Cardiac septum (tissue), 1 donor: Measurements from ENCODE around the gene SOX4. TPM values are rescaled to one million over a fixed set of nuclear protein-coding genes. Genes with fewer than 3 reads are reported as not detected.
A peak's percentile ranks its signal among the peaks of the same experiment; 100 is the strongest.

Experiments
- DNase-seq: peaks from one replicate; pipeline ENCODE4 v3.0.0-alpha.2; 2020; ENCODE audit warnings: low spot score
- intact Hi-C: fragments of 100-400 bp; cut with DNase I; formaldehyde crosslinking; loops from one replicate; pipeline ENCODE4 v1.14.0; 2022
- total RNA-seq: library from RNA; stranded (reverse); fragmentation: NEBNext Ultra II Directional; extraction: Animal tissue kit (Norgen Biotek cat#: 25700); gene quantifications from one replicate; pipeline ENCODE4 v1.2.1, GENCODE V29; 2021
- donor health status: DM: no; HTN: no; CAD: no.

SOX4 gene
- total RNA-seq, 1 donor from 2014 or later, result 9.8 TPM

DNA sequence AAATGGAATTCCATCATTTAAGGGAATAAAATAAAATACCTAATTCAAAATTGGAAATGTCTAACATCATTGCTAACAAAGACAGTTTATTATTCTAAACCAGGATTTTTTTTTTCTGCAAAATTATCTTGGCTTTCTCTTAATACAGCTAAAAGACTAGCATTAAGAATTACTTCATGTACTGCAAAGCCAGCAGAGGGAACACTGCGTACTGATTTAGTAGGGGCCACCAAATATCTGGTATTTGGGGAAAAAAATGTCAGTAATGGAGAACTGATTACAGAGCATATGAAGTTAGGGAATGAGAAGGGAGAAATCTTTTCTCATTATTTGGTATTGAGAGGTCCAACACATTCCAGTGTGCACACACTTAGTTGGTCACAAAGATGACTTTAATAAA lies 3.2 kb upstream of the SOX4 start:
- intact Hi-C loops, result no loop called here
- DNase-seq, result no peak

DNA sequence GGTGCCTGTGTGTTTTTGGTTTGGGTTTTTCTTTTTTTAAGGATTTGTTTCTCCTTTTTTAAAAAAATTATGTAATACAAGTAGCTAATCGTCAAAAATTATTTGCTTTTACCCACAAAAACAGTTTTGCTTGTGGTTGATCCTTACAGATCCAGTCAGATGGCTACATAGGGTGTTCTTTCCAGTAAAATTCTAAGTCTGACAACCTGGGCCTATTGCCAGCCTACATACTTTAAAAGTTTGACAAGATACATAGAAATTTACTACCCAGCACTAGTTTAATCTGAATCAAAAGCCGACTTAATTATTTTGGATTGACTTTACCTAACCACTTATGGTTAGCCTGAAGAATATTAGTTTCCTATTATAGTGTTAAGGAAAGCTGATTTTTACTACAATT lies 2.1 kb upstream of the SOX4 start:
- intact Hi-C loops, result no loop called here
- no peak for DNase-seq

DNA sequence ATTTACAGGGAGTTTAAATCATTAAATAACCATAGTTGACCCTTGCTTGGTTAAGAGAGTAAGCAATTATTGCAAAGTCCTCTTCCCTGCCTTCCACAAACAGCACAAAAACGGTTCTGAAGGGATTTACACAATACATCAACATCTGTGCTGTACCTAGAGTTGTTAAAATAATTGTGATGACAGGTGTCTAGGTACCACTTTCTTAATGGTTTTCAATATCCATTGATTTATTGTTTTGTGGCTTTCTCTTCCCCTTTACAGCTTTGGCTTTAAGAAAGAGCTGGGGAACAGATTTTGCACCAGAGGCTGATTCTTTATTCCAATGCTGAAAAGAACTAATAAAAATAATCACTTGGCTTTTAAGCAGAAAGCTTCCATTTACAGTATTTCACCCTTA lies 598 bp upstream of the SOX4 start:
- intact Hi-C loops, result no loop called here
- no peak for DNase-seq

DNA sequence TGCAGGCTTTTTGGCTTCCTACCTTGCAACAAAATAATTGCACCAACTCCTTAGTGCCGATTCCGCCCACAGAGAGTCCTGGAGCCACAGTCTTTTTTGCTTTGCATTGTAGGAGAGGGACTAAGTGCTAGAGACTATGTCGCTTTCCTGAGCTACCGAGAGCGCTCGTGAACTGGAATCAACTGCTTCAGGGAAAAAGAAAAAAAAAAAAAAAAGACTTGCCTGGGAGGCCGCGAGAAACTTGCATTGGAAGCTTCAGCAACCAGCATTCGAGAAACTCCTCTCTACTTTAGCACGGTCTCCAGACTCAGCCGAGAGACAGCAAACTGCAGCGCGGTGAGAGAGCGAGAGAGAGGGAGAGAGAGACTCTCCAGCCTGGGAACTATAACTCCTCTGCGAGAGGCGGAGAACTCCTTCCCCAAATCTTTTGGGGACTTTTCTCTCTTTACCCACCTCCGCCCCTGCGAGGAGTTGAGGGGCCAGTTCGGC lies 420 bp downstream of the SOX4 start:
- intact Hi-C loops, result loop anchor here (2.0 kb wide), 1 partner anchor 73 kb away; no protein-coding TSS in a partner anchor
- no peak for DNase-seq

DNA sequence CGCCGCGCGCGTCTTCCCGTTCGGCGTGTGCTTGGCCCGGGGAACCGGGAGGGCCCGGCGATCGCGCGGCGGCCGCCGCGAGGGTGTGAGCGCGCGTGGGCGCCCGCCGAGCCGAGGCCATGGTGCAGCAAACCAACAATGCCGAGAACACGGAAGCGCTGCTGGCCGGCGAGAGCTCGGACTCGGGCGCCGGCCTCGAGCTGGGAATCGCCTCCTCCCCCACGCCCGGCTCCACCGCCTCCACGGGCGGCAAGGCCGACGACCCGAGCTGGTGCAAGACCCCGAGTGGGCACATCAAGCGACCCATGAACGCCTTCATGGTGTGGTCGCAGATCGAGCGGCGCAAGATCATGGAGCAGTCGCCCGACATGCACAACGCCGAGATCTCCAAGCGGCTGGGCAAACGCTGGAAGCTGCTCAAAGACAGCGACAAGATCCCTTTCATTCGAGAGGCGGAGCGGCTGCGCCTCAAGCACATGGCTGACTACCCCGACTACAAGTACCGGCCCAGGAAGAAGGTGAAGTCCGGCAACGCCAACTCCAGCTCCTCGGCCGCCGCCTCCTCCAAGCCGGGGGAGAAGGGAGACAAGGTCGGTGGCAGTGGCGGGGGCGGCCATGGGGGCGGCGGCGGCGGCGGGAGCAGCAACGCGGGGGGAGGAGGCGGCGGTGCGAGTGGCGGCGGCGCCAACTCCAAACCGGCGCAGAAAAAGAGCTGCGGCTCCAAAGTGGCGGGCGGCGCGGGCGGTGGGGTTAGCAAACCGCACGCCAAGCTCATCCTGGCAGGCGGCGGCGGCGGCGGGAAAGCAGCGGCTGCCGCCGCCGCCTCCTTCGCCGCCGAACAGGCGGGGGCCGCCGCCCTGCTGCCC lies 1.1 kb downstream of the SOX4 start:
- peak; percentile 84 for DNase-seq
- intact Hi-C loops, result loop anchor here (2.0 to 5.0 kb wide), 6 partner anchors 72 to 1233 kb away; no protein-coding TSS in a partner anchor

DNA sequence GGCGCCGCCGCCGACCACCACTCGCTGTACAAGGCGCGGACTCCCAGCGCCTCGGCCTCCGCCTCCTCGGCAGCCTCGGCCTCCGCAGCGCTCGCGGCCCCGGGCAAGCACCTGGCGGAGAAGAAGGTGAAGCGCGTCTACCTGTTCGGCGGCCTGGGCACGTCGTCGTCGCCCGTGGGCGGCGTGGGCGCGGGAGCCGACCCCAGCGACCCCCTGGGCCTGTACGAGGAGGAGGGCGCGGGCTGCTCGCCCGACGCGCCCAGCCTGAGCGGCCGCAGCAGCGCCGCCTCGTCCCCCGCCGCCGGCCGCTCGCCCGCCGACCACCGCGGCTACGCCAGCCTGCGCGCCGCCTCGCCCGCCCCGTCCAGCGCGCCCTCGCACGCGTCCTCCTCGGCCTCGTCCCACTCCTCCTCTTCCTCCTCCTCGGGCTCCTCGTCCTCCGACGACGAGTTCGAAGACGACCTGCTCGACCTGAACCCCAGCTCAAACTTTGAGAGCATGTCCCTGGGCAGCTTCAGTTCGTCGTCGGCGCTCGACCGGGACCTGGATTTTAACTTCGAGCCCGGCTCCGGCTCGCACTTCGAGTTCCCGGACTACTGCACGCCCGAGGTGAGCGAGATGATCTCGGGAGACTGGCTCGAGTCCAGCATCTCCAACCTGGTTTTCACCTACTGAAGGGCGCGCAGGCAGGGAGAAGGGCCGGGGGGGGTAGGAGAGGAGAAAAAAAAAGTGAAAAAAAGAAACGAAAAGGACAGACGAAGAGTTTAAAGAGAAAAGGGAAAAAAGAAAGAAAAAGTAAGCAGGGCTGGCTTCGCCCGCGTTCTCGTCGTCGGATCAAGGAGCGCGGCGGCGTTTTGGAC lies 2.0 kb downstream of the SOX4 start:
- intact Hi-C loops, result loop anchor here (2.0 to 5.0 kb wide), 6 partner anchors 71 to 1232 kb away; no protein-coding TSS in a partner anchor
- DNase-seq, result peak; percentile 80

DNA sequence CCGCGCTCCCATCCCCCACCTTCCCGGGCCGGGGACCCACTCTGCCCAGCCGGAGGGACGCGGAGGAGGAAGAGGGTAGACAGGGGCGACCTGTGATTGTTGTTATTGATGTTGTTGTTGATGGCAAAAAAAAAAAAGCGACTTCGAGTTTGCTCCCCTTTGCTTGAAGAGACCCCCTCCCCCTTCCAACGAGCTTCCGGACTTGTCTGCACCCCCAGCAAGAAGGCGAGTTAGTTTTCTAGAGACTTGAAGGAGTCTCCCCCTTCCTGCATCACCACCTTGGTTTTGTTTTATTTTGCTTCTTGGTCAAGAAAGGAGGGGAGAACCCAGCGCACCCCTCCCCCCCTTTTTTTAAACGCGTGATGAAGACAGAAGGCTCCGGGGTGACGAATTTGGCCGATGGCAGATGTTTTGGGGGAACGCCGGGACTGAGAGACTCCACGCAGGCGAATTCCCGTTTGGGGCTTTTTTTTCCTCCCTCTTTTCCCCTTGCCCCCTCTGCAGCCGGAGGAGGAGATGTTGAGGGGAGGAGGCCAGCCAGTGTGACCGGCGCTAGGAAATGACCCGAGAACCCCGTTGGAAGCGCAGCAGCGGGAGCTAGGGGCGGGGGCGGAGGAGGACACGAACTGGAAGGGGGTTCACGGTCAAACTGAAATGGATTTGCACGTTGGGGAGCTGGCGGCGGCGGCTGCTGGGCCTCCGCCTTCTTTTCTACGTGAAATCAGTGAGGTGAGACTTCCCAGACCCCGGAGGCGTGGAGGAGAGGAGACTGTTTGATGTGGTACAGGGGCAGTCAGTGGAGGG lies 2.8 kb downstream of the SOX4 start:
- DNase-seq, result peak; percentile 76
- intact Hi-C loops, result loop anchor here (5.0 kb wide), 5 partner anchors 211 to 1231 kb away; no protein-coding TSS in a partner anchor

DNA sequence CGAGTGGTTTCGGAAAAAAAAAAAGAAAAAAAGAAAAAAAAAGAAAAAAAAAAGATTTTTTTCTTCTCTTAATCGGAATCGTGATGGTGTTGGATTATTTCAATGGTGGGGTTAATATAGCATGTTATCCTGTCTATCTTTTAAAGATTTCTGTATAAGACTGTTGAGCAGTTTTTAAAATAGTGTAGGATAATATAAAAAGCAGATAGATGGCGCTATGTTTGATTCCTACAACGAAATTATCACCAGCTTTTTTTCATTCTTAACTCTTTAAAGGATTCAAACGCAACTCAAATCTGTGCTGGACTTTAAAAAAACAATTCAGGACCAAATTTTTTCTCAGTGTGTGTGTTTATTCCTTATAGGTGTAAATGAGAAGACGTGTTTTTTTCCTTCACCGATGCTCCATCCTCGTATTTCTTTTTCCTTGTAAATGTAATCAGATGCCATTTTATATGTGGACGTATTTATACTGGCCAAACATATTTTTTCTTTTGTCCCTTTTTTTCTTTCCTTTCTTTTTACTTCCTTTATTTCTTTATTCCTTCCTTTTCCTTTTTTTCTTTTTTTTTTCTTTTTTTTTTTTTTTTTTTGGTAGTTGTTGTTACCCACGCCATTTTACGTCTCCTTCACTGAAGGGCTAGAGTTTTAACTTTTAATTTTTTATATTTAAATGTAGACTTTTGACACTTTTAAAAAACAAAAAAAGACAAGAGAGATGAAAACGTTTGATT lies 3.6 kb downstream of the SOX4 start:
- no peak for DNase-seq
- intact Hi-C loops, result loop anchor here (5.0 kb wide), 5 partner anchors 210 to 1230 kb away; no protein-coding TSS in a partner anchor

DNA sequence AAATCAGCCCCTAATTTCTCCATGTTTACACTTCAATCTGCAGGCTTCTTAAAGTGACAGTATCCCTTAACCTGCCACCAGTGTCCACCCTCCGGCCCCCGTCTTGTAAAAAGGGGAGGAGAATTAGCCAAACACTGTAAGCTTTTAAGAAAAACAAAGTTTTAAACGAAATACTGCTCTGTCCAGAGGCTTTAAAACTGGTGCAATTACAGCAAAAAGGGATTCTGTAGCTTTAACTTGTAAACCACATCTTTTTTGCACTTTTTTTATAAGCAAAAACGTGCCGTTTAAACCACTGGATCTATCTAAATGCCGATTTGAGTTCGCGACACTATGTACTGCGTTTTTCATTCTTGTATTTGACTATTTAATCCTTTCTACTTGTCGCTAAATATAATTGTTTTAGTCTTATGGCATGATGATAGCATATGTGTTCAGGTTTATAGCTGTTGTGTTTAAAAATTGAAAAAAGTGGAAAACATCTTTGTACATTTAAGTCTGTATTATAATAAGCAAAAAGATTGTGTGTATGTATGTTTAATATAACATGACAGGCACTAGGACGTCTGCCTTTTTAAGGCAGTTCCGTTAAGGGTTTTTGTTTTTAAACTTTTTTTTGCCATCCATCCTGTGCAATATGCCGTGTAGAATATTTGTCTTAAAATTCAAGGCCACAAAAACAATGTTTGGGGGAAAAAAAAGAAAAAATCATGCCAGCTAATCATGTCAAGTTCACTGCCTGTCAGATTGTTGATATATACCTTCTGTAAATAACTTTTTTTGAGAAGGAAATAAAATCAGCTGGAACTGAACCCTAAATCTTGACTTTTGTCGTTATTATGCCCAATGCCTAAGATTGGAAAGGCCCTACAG lies 4.5 kb downstream of the SOX4 start:
- no peak for DNase-seq

DNA sequence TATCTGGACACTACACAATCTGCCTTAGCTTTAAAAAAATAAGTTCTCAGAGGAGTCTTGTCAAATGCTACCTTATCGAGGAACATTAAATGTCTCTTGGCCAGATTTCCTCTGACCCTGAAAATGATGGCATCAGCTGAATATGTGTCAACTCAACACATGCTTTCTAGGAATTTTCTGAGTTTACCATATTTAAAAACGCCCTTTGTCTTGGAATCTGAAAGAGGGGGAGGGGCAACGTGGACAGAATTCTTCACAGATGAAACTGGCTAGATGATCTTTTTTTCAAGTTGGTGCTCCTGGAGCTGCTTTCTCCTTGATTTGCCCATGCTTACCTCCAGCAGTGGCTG lies 5.1 kb downstream of the SOX4 start:
- DNase-seq, result no peak

More for the DNA sequence above, 4.5 kb downstream of the SOX4 start:
- intact Hi-C loops, result loop anchor here (5.0 kb wide), 5 partner anchors 209 to 1229 kb away; no protein-coding TSS in a partner anchor

DNA sequence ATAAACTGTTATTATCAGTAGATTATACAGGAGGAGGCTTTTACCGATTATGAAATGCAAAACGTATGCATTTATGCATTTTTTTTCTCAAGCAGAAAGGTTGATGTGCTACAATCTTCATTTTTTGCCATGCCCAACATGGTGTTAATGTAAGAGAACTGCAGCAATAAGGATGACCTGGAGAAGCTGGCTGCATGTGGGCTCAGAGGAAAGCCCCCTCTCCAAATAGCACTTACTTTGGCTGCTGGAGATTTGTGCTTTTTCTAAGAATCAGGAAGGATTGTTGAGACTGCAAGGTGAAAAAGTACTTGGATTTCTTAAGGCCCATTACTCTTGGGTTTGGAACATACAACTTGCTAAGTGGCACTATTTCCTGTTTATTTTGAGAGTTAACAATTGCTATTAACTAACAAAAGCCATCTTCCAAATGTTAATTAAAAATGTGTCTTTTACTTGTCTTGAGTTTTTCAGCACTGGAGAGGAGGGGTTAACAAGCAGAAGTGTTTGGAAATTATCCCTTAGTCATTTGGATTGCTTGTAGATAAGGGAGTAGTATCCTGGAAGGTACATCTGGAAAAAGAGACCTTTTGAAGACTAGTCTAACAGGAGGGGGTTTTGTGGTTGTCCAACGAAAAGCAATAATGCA lies 5.6 kb downstream of the SOX4 start:
- no peak for DNase-seq
- intact Hi-C loops, result loop anchor here (5.0 kb wide), 5 partner anchors 208 to 1228 kb away; no protein-coding TSS in a partner anchor

More for the DNA sequence above, 5.1 kb downstream of the SOX4 start:
- intact Hi-C loops, result loop anchor here (5.0 kb wide), 5 partner anchors 209 to 1229 kb away; no protein-coding TSS in a partner anchor

DNA sequence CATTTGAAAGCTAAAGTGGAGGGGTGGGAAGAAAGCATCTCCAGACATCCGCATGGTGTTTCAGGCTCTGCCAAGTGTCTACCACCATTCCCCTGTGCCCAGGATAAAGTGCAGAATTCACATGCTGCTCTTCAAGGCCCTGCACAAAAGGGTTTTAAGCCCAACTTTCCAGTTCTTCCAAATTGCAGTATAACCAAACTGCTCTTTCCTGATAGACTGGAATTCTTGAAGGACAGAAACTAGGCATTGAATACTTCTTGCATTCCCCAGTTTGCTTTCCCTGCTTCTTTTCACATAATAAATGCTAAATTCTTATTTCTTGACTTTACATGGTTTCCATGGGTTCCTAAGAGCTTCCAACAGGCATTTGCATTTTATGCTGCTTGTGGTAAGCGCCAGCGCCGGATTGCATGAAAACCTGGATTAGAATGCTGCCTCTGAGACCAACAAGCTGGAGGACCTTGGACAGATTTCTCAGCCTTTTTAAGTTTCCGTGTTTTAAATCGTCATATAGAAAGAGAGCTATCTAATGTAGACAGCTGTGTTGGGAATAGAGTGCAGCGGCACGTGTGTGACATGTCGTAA lies 7.9 kb downstream of the SOX4 start:
- DNase-seq, result no peak
- intact Hi-C loops, result no loop called here

DNA sequence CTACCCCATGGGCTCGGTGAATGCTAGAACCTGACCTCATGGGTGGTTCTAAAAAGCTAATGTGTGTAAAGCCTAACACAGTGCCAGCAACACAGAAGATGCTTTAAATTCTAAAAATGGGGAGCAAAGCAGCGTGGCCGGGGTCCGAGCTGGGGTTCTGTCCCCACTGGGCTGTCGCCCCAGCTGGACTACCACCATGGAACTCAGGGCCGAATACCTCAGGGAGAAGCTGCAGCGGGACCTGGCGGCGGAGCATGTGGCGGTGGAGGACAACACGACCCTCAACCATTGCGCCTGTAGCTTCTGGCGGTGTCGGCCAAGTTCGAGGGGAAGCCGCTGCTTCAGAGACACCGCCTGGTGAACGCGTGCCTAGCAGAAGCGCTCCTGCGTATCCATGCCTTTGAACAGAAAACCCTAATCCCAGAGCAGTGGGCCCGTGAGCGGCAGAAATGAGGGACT lies 8.4 kb downstream of the SOX4 start:
- intact Hi-C loops, result no loop called here
- no peak for DNase-seq

DNA sequence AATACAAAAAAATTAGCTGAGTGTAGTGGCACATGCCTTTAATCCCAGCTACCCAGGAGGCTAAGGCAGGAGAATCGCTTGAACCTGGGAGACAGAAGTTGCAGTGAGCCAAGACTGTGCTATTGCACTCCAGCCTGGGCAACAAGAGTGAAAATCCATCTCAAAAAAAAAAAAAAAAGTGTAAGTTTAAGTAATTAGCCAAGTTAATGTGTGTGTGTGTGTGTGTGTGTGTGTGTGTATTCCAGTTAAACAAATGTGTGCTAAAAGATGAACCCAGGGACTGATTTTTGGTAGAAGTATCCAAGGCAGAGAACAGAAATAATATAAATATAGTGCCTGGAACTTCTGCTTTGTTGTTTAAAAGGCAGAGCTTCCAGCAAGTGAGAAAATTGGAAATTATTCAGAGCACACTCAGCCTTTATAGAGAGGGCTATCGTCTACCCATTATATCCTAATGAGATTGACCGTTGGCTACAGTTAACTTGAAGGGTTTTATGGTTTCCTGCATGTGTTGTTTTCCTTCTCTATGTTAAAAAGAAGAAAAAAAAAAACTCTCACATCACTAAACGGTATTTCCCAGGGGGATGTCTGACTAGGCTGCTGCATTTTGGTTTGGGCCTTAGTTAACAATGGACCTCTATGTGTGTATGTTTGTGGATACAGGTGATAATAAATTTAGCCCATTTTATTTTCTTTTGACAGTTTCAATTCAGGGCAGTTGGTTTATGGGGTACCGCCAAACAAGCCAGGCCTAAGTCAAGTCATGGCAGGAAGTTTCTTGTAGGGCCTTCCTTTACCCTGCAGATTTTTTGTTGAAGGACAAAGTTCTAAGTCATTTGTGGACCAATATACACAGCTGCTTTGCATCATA lies 9.8 kb downstream of the SOX4 start:
- DNase-seq, result no peak
- intact Hi-C loops, result no loop called here

DNA sequence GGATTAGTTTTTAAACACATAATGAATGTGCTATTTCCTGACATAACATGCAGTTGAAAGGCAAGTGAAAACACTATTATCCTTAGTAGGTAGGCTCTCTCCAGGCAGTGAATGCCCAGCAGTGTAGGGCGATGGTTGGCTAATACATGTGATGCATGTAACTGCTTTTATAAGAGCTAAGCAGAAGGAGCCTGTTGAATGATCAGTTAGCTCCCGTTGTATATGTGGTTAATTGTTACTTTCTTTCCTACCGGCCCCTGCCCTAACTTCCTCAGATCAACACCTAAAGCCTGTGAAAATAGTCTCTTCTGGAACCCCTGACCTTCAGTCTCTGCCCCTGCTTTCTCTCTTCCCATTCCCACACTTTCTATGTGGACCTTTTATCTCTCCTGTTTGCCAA lies 10.5 kb downstream of the SOX4 start:
- intact Hi-C loops, result no loop called here
- DNase-seq, result no peak

DNA sequence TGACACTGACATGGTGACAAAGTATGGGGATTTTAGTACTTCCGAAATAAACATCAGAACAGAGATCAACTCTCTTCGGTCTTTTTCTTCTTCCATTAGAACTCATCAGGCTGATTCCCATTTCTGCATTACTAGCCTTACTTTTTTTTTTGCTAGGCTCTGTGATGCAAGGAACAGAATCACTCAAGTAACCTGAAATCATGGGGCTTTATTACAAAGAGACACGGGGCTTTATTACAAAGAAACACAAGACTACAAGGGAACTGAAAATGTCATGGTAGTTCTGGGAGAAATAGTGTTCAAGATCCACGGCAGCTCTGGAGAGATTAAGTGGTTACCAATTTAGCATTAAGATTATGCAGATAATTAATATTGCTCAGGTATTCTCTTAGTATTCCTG lies 11.6 kb downstream of the SOX4 start:
- DNase-seq, result no peak
- intact Hi-C loops, result no loop called here
